ENCODE results near the gene RNU6-7. TPM values are rescaled to one million over a fixed set of nuclear protein-coding genes. Genes with fewer than 3 reads are reported as not detected.

RNU6-7 gene
- total and polyA plus RNA-seq, 8 donors = not detected

- no peaks in the 10 kb centered on the region for H3K4me1 ChIP-seq
- DNase-seq (no peak), ATAC-seq (no peak), FAIRE-seq (no peak)
- H3K9me3 ChIP-seq = no peaks in the 10 kb centered on the region
- H3K4me3 ChIP-seq = no peak overlapping the region
- H3K36me3 ChIP-seq = no peaks in the 10 kb centered on the region
- H3K27me3 ChIP-seq = no peaks in the 10 kb centered on the region
- 47 to 49% methylated on average over 1 of the region's 1 CpG for WGBS, 2 donors
- intact Hi-C loops (cut with DNase I) = no loop called here
- no peak for TF ChIP-seq CTCF (IDR thresholded peaks at IDR 0.05)
- H3K27ac ChIP-seq = no peak overlapping the region
Observed at GRCh38 chr14:32225378-32225920, 23.6 kb downstream of the RNU6-7 start.

GRCh38 chr14:32226056-32226455 lies 24.2 kb downstream of the RNU6-7 start:
- FAIRE-seq (no peak), DNase-seq (no peak), ATAC-seq (no peak)
- no peaks in the 10 kb centered on the region for H3K27me3 ChIP-seq
- H3K27ac ChIP-seq = no peak overlapping the region
- H3K9me3 ChIP-seq = no peaks in the 10 kb centered on the region
- no peaks in the 10 kb centered on the region for H3K36me3 ChIP-seq
- intact Hi-C loops (cut with DNase I) = no loop called here
- no peaks in the 10 kb centered on the region for H3K4me1 ChIP-seq
- TF ChIP-seq CTCF (IDR thresholded peaks at IDR 0.05) = no peak
- 91 to 92% methylated on average over 1 of the region's 1 CpG for WGBS, 2 donors
- no peak overlapping the region for H3K4me3 ChIP-seq

GRCh38 chr14:32230181-32230580 lies 28.3 kb downstream of the RNU6-7 start:
- intact Hi-C loops (cut with DNase I) = no loop called here
- Histone ChIP-seq H3K36me3 (no peaks in the 10 kb centered on the region), H3K4me1 (no peaks in the 10 kb centered on the region), H3K4me3 (no peak overlapping the region), H3K9me3 (no peaks in the 10 kb centered on the region), H3K27ac (no peak overlapping the region), H3K27me3 (no peaks in the 10 kb centered on the region)
- peak in 3 of 4 donors; percentile 30 to 57 (median 51) for ATAC-seq
- FAIRE-seq = no peak
- DNase-seq = no peak
- WGBS, 2 donors = 18 to 24% methylated on average over 3 of the region's 3 CpGs
- TF ChIP-seq CTCF (IDR thresholded peaks at IDR 0.05) = no peak

- Histone ChIP-seq H3K4me3 (no peak overlapping the region), H3K9me3 (no peaks in the 10 kb centered on the region), H3K4me1 (no peaks in the 10 kb centered on the region), H3K27me3 (no peaks in the 10 kb centered on the region), H3K27ac (no peak overlapping the region), H3K36me3 (no peaks in the 10 kb centered on the region)
- WGBS, 2 donors = 79 to 86% methylated on average over 2 of the region's 2 CpGs
- intact Hi-C loops (cut with DNase I) = no loop called here
- peak in 2 of 4 donors; percentile 27 to 30 for ATAC-seq
- no peak for DNase-seq
- no peak for TF ChIP-seq CTCF (IDR thresholded peaks at IDR 0.05)
- FAIRE-seq = no peak
Observed at GRCh38 chr14:32230695-32231280, 28.9 kb downstream of the RNU6-7 start.

GRCh38 chr14:32232481-32232880 lies 30.6 kb downstream of the RNU6-7 start:
- no peak for ATAC-seq
- no peak overlapping the region for H3K4me3 ChIP-seq
- H3K27me3 ChIP-seq = no peaks in the 10 kb centered on the region
- no peaks in the 10 kb centered on the region for H3K9me3 ChIP-seq
- no peaks in the 10 kb centered on the region for H3K4me1 ChIP-seq
- H3K36me3 ChIP-seq = no peaks in the 10 kb centered on the region
- DNase-seq = no peak
- H3K27ac ChIP-seq = no peak overlapping the region
- WGBS, 2 donors = 89 to 91% methylated on average over 1 of the region's 1 CpG
- intact Hi-C loops (cut with DNase I) = no loop called here
- no peak for TF ChIP-seq CTCF (IDR thresholded peaks at IDR 0.05)
- FAIRE-seq = no peak
